ENCODE measurements around the gene LYSMD4. TPM values are rescaled to one million over a fixed set of nuclear protein-coding genes. Genes with fewer than 3 reads are reported as not detected.

LYSMD4 gene
- total RNA-seq, 1 donor from 2014 or later: 16.4 TPM

- H3K4me1 Mint-ChIP-seq: peaks cover 9% of the 10 kb centered on the region
- H3K4me3 Mint-ChIP-seq: no peak overlapping the region
- H3K9me3 Mint-ChIP-seq: no peaks in the 10 kb centered on the region
- no peak overlapping the region for H3K27ac Mint-ChIP-seq (ENCODE audit: unreplicated experiment)
- H3K36me3 Mint-ChIP-seq (ENCODE audit: low read depth): peaks cover 4% of the 10 kb centered on the region
- no peaks in the 10 kb centered on the region for H3K27me3 Mint-ChIP-seq (ENCODE audit: low read depth)
- DNase-seq (ENCODE audit: low read depth, low spot score): no peak
- no peak for TF ChIP-seq CTCF (conservative IDR thresholded peaks at IDR 0.05)
Observed at GRCh38 chr15:99708563-99708962, 24.7 kb downstream of the LYSMD4 start.

DNA sequence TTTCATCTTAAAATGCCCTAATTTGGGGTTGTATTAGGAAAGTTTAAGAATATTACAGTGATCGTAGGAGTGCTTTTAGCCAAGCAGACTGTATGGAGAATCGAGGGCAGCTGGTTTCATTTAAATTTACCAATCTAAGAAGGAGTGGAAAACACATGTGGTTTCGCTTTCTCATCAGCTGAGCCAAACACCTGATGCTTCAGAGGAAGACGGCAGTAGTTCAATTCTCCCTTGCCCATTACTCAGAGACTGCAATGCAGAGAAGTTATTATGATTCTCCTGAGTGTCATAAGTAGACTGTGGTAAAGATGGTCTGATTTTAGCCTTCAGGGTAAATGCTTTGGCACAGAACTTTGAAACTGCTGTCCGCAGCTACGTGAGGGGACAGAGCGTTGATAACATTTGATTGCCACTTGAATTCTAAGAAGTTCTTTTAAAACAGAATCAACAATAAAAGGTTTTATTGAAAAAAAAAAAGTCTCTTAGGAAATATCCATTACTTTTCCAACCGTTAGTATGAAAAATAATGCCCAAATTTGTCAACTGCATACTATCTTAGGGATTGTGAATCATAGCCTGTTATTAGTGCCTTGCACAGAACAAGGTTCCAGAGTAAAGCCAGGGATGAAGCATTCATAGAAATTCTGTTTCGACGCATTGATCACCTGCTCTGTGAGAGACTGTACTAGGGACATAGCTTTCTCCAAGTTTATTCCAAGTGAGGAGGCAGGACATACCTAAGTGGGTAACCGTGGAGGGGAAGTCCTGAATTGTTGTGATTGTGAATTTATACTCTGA is 25.6 kb downstream of the LYSMD4 start:
- H3K4me3 Mint-ChIP-seq: no peak overlapping the region
- no peak for DNase-seq (ENCODE audit: low read depth, low spot score)
- H3K4me1 Mint-ChIP-seq: peaks cover 13% of the 10 kb centered on the region
- H3K27me3 Mint-ChIP-seq (ENCODE audit: low read depth): no peaks in the 10 kb centered on the region
- peaks cover 4% of the 10 kb centered on the region for H3K36me3 Mint-ChIP-seq (ENCODE audit: low read depth)
- TF ChIP-seq CTCF (conservative IDR thresholded peaks at IDR 0.05): no peak
- H3K9me3 Mint-ChIP-seq: no peaks in the 10 kb centered on the region
- no peak overlapping the region for H3K27ac Mint-ChIP-seq (ENCODE audit: unreplicated experiment)

- H3K4me1 Mint-ChIP-seq: peaks cover 14% of the 10 kb centered on the region
- no peak for DNase-seq (ENCODE audit: low read depth, low spot score)
- no peak overlapping the region for H3K4me3 Mint-ChIP-seq
- no peaks in the 10 kb centered on the region for H3K27me3 Mint-ChIP-seq (ENCODE audit: low read depth)
- no peak overlapping the region for H3K27ac Mint-ChIP-seq (ENCODE audit: unreplicated experiment)
- H3K9me3 Mint-ChIP-seq: no peaks in the 10 kb centered on the region
- TF ChIP-seq CTCF (conservative IDR thresholded peaks at IDR 0.05): no peak
- H3K36me3 Mint-ChIP-seq (ENCODE audit: low read depth): peaks cover 4% of the 10 kb centered on the region
Observed at GRCh38 chr15:99706557-99707303, 26.5 kb downstream of the LYSMD4 start.

DNA sequence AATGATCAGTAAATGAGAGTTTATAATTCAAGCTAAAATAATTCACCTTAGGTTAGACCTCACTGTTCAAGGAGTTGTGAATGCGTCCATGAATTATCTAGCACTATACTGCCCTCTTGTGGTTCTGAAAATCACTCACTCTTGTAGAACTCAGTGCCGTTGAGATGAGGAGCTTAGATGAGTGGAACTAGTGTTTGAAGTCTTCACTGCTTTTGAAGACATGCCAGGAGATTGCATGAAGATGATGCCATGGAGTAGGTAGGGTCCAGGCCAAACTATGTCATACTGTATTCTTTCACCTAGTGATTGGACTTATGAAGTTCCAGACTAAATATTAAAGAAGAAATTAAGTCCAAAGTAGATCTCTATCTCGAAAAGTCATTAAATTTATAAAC is 28.8 kb downstream of the LYSMD4 start:
- Mint-ChIP-seq H3K9me3 (no peaks in the 10 kb centered on the region), H3K4me1 (peaks cover 14% of the 10 kb centered on the region), H3K27me3 (ENCODE audit: low read depth) (no peaks in the 10 kb centered on the region), H3K27ac (ENCODE audit: unreplicated experiment) (no peak overlapping the region), H3K4me3 (no peak overlapping the region), H3K36me3 (ENCODE audit: low read depth) (peaks cover 4% of the 10 kb centered on the region)
- peak; percentile 30 for DNase-seq (ENCODE audit: low read depth, low spot score)
- peak; percentile 82 for TF ChIP-seq CTCF (conservative IDR thresholded peaks at IDR 0.05)

GRCh38 chr15:99703603-99704443 is 29.4 kb downstream of the LYSMD4 start:
- Mint-ChIP-seq H3K36me3 (ENCODE audit: low read depth) (peaks cover 4% of the 10 kb centered on the region), H3K27ac (ENCODE audit: unreplicated experiment) (no peak overlapping the region), H3K4me3 (no peak overlapping the region), H3K27me3 (ENCODE audit: low read depth) (no peaks in the 10 kb centered on the region), H3K4me1 (peaks cover 14% of the 10 kb centered on the region), H3K9me3 (no peaks in the 10 kb centered on the region)
- TF ChIP-seq CTCF (conservative IDR thresholded peaks at IDR 0.05): peak; percentile 62
- DNase-seq (ENCODE audit: low read depth, low spot score): no peak
